ENCODE measurements around the gene GMDS. TPM values are rescaled to one million over a fixed set of nuclear protein-coding genes. Genes with fewer than 3 reads are reported as not detected.

Gene GMDS
- total RNA-seq, 5 donors from 2014 or later (not counting 1 experiment from before 2014, with no cell fraction given): 12.9 to 21.5 (median 14.6) TPM

- WGBS (ENCODE audit: insufficient coverage): 93% methylated on average over 2 of the region's 4 CpGs
These were observed 384.6 kb downstream of the GMDS start for GRCh38 chr6:1860756-1861348.

GRCh38 chr6:1858859-1859258 is 386.5 kb downstream of the GMDS start:
- ChIA-PET CTCF (no interaction called here), POLR2A (no interaction called here)
- DNase-seq (no peak), ATAC-seq (replicated peaks in 1 of 4) (no peak)
- Histone ChIP-seq H3K36me3 (ENCODE audit: control insufficient read depth in 2 of 2, extremely low read depth in 1 of 2, insufficient read depth in 1 of 2, low read length in 1 of 2) (no peaks in the 10 kb centered on the region), H3K27me3 (replicated peaks in 1 of 2; ENCODE audit: control insufficient read depth in 2 of 2, extremely low read depth in 1 of 2, insufficient read depth in 2 of 2, low read length in 1 of 2) (no peaks in the 10 kb centered on the region), H3K9me3 (no peaks in the 10 kb centered on the region), H3K4me3 (ENCODE audit: control insufficient read depth in 1 of 2, extremely low read depth in 1 of 2, low read length in 1 of 2) (no peak overlapping the region), H3K4me1 (ENCODE audit: control insufficient read depth in 1 of 2, extremely low read depth in 1 of 2, insufficient read depth in 2 of 2, low read length in 2 of 2) (no peaks in the 10 kb centered on the region), H3K27ac (ENCODE audit: low read length) (no peak overlapping the region)
- Mint-ChIP-seq H3K4me3 (no peak overlapping the region), H3K27ac (no peak overlapping the region), H3K9me3 (no peaks in the 10 kb centered on the region), H3K4me1 (peaks cover 0 to 3% (median 0%) of the 10 kb centered on the region in 3 donors), H3K36me3 (peaks cover 12% of the 10 kb centered on the region), H3K27me3 (no peaks in the 10 kb centered on the region)
- 90% methylated on average over 3 of the region's 6 CpGs for WGBS (ENCODE audit: insufficient coverage)

More at GRCh38 chr6:1860756-1861348, 384.6 kb downstream of the GMDS start:
- no peaks in the 10 kb centered on the region for H3K27me3 Mint-ChIP-seq
- H3K36me3 ChIP-seq (ENCODE audit: control insufficient read depth in 2 of 2, extremely low read depth in 1 of 2, insufficient read depth in 1 of 2, low read length in 1 of 2): no peaks in the 10 kb centered on the region
- H3K4me3 ChIP-seq (ENCODE audit: control insufficient read depth in 1 of 2, extremely low read depth in 1 of 2, low read length in 1 of 2): no peak overlapping the region
- no peak overlapping the region for H3K27ac ChIP-seq (ENCODE audit: low read length)
- H3K4me1 Mint-ChIP-seq: peaks cover 0 to 3% (median 0%) of the 10 kb centered on the region in 3 donors
- ATAC-seq (replicated peaks in 1 of 4): no peak
- ChIA-PET POLR2A (no interaction called here), CTCF (no interaction called here)
- H3K27me3 ChIP-seq (replicated peaks in 1 of 2; ENCODE audit: control insufficient read depth in 2 of 2, extremely low read depth in 1 of 2, insufficient read depth in 2 of 2, low read length in 1 of 2): no peaks in the 10 kb centered on the region
- H3K4me3 Mint-ChIP-seq: no peak overlapping the region
- no peaks in the 10 kb centered on the region for H3K4me1 ChIP-seq (ENCODE audit: control insufficient read depth in 1 of 2, extremely low read depth in 1 of 2, insufficient read depth in 2 of 2, low read length in 2 of 2)
- no peaks in the 10 kb centered on the region for H3K9me3 Mint-ChIP-seq
- DNase-seq: no peak
- H3K9me3 ChIP-seq: no peaks in the 10 kb centered on the region
- H3K27ac Mint-ChIP-seq: no peak overlapping the region
- H3K36me3 Mint-ChIP-seq: peaks cover 5% of the 10 kb centered on the region

- CTCF ChIA-PET: no interaction called here
- no peaks in the 10 kb centered on the region for H3K27me3 Mint-ChIP-seq
- WGBS (ENCODE audit: insufficient coverage): no CpG with 5 or more reads among the region's 4 CpGs
These were observed 387.2 kb downstream of the GMDS start for GRCh38 chr6:1858196-1858595.

GRCh38 chr6:1856381-1856780 is 389.0 kb downstream of the GMDS start:
- H3K4me1 ChIP-seq (ENCODE audit: control insufficient read depth in 1 of 2, extremely low read depth in 1 of 2, insufficient read depth in 2 of 2, low read length in 2 of 2): no peaks in the 10 kb centered on the region
- no peaks in the 10 kb centered on the region for H3K9me3 ChIP-seq
- H3K36me3 ChIP-seq (ENCODE audit: control insufficient read depth in 2 of 2, extremely low read depth in 1 of 2, insufficient read depth in 1 of 2, low read length in 1 of 2): no peaks in the 10 kb centered on the region
- Mint-ChIP-seq H3K27me3 (no peaks in the 10 kb centered on the region), H3K9me3 (no peaks in the 10 kb centered on the region), H3K36me3 (peaks cover 12% of the 10 kb centered on the region), H3K4me1 (peaks cover 0 to 3% (median 0%) of the 10 kb centered on the region in 3 donors), H3K4me3 (no peak overlapping the region), H3K27ac (no peak overlapping the region)
- H3K4me3 ChIP-seq (ENCODE audit: control insufficient read depth in 1 of 2, extremely low read depth in 1 of 2, low read length in 1 of 2): no peak overlapping the region
- no peak overlapping the region for H3K27ac ChIP-seq (ENCODE audit: low read length)
- 100% methylated on average over 1 of the region's 3 CpGs for WGBS (ENCODE audit: insufficient coverage)
- POLR2A ChIA-PET: no interaction called here
- DNase-seq (no peak), ATAC-seq (replicated peaks in 1 of 4) (no peak)
- no peaks in the 10 kb centered on the region for H3K27me3 ChIP-seq (replicated peaks in 1 of 2; ENCODE audit: control insufficient read depth in 2 of 2, extremely low read depth in 1 of 2, insufficient read depth in 2 of 2, low read length in 1 of 2)
- CTCF ChIA-PET: no interaction called here

More at GRCh38 chr6:1858196-1858595, 387.2 kb downstream of the GMDS start:
- no peak overlapping the region for H3K27ac Mint-ChIP-seq
- H3K4me3 ChIP-seq (ENCODE audit: control insufficient read depth in 1 of 2, extremely low read depth in 1 of 2, low read length in 1 of 2): no peak overlapping the region
- ATAC-seq (replicated peaks in 1 of 4) (no peak), DNase-seq (no peak)
- no peak overlapping the region for H3K27ac ChIP-seq (ENCODE audit: low read length)
- H3K4me1 Mint-ChIP-seq: peaks cover 0 to 3% (median 0%) of the 10 kb centered on the region in 3 donors
- no peaks in the 10 kb centered on the region for H3K27me3 ChIP-seq (replicated peaks in 1 of 2; ENCODE audit: control insufficient read depth in 2 of 2, extremely low read depth in 1 of 2, insufficient read depth in 2 of 2, low read length in 1 of 2)
- H3K4me1 ChIP-seq (ENCODE audit: control insufficient read depth in 1 of 2, extremely low read depth in 1 of 2, insufficient read depth in 2 of 2, low read length in 2 of 2): no peaks in the 10 kb centered on the region
- H3K4me3 Mint-ChIP-seq: no peak overlapping the region
- no peaks in the 10 kb centered on the region for H3K36me3 ChIP-seq (ENCODE audit: control insufficient read depth in 2 of 2, extremely low read depth in 1 of 2, insufficient read depth in 1 of 2, low read length in 1 of 2)
- H3K9me3 Mint-ChIP-seq: no peaks in the 10 kb centered on the region
- H3K9me3 ChIP-seq: no peaks in the 10 kb centered on the region
- POLR2A ChIA-PET: no interaction called here
- H3K36me3 Mint-ChIP-seq: peaks cover 12% of the 10 kb centered on the region

- POLR2A ChIA-PET: no interaction called here
- H3K4me3 Mint-ChIP-seq: no peak overlapping the region
These were observed 389.5 kb downstream of the GMDS start for GRCh38 chr6:1855890-1856289.

GRCh38 chr6:1854296-1854695 is 391.1 kb downstream of the GMDS start:
- WGBS (ENCODE audit: insufficient coverage): no CpG with 5 or more reads among the region's 2 CpGs
- ChIA-PET CTCF (no interaction called here), POLR2A (no interaction called here)
- Histone ChIP-seq H3K9me3 (no peaks in the 10 kb centered on the region), H3K27ac (ENCODE audit: low read length) (no peak overlapping the region), H3K4me1 (ENCODE audit: control insufficient read depth in 1 of 2, extremely low read depth in 1 of 2, insufficient read depth in 2 of 2, low read length in 2 of 2) (no peaks in the 10 kb centered on the region), H3K36me3 (ENCODE audit: control insufficient read depth in 2 of 2, extremely low read depth in 1 of 2, insufficient read depth in 1 of 2, low read length in 1 of 2) (no peaks in the 10 kb centered on the region), H3K4me3 (ENCODE audit: control insufficient read depth in 1 of 2, extremely low read depth in 1 of 2, low read length in 1 of 2) (no peak overlapping the region), H3K27me3 (replicated peaks in 1 of 2; ENCODE audit: control insufficient read depth in 2 of 2, extremely low read depth in 1 of 2, insufficient read depth in 2 of 2, low read length in 1 of 2) (no peaks in the 10 kb centered on the region)
- H3K27me3 Mint-ChIP-seq: no peaks in the 10 kb centered on the region
- ATAC-seq (replicated peaks in 1 of 4) (no peak), DNase-seq (no peak)
- H3K27ac Mint-ChIP-seq: no peak overlapping the region
- peaks cover 7% of the 10 kb centered on the region for H3K36me3 Mint-ChIP-seq
- H3K9me3 Mint-ChIP-seq: no peaks in the 10 kb centered on the region
- H3K4me3 Mint-ChIP-seq: no peak overlapping the region
- H3K4me1 Mint-ChIP-seq: peaks cover 0 to 4% (median 0%) of the 10 kb centered on the region in 3 donors

More at GRCh38 chr6:1855890-1856289, 389.5 kb downstream of the GMDS start:
- Histone ChIP-seq H3K4me3 (ENCODE audit: control insufficient read depth in 1 of 2, extremely low read depth in 1 of 2, low read length in 1 of 2) (no peak overlapping the region), H3K9me3 (no peaks in the 10 kb centered on the region), H3K27ac (ENCODE audit: low read length) (no peak overlapping the region), H3K36me3 (ENCODE audit: control insufficient read depth in 2 of 2, extremely low read depth in 1 of 2, insufficient read depth in 1 of 2, low read length in 1 of 2) (no peaks in the 10 kb centered on the region), H3K4me1 (ENCODE audit: control insufficient read depth in 1 of 2, extremely low read depth in 1 of 2, insufficient read depth in 2 of 2, low read length in 2 of 2) (no peaks in the 10 kb centered on the region), H3K27me3 (replicated peaks in 1 of 2; ENCODE audit: control insufficient read depth in 2 of 2, extremely low read depth in 1 of 2, insufficient read depth in 2 of 2, low read length in 1 of 2) (no peaks in the 10 kb centered on the region)
- no CpG with 5 or more reads among the region's 4 CpGs for WGBS (ENCODE audit: insufficient coverage)
- ATAC-seq (replicated peaks in 1 of 4) (no peak), DNase-seq (no peak)
- peaks cover 9% of the 10 kb centered on the region for H3K36me3 Mint-ChIP-seq
- no peak overlapping the region for H3K27ac Mint-ChIP-seq
- no peaks in the 10 kb centered on the region for H3K9me3 Mint-ChIP-seq
- CTCF ChIA-PET: no interaction called here
- H3K4me1 Mint-ChIP-seq: peaks cover 0 to 3% (median 0%) of the 10 kb centered on the region in 3 donors
- H3K27me3 Mint-ChIP-seq: no peaks in the 10 kb centered on the region

GRCh38 chr6:1853761-1854160 is 391.6 kb downstream of the GMDS start:
- H3K36me3 ChIP-seq (ENCODE audit: control insufficient read depth in 2 of 2, extremely low read depth in 1 of 2, insufficient read depth in 1 of 2, low read length in 1 of 2): no peaks in the 10 kb centered on the region
- ChIA-PET POLR2A (no interaction called here), CTCF (no interaction called here)
- no peak overlapping the region for H3K27ac Mint-ChIP-seq
- H3K27me3 ChIP-seq (replicated peaks in 1 of 2; ENCODE audit: control insufficient read depth in 2 of 2, extremely low read depth in 1 of 2, insufficient read depth in 2 of 2, low read length in 1 of 2): no peaks in the 10 kb centered on the region
- WGBS (ENCODE audit: insufficient coverage): no CpG with 5 or more reads among the region's 1 CpG
- DNase-seq: no peak
- H3K4me1 ChIP-seq (ENCODE audit: control insufficient read depth in 1 of 2, extremely low read depth in 1 of 2, insufficient read depth in 2 of 2, low read length in 2 of 2): no peaks in the 10 kb centered on the region
- H3K9me3 Mint-ChIP-seq: no peaks in the 10 kb centered on the region
- H3K27ac ChIP-seq (ENCODE audit: low read length): no peak overlapping the region
- no peaks in the 10 kb centered on the region for H3K27me3 Mint-ChIP-seq
- H3K9me3 ChIP-seq: no peaks in the 10 kb centered on the region
- H3K4me3 Mint-ChIP-seq: no peak overlapping the region
- H3K4me3 ChIP-seq (ENCODE audit: control insufficient read depth in 1 of 2, extremely low read depth in 1 of 2, low read length in 1 of 2): no peak overlapping the region
- ATAC-seq (replicated peaks in 1 of 4): no peak
- peaks cover 0 to 4% (median 0%) of the 10 kb centered on the region in 3 donors for H3K4me1 Mint-ChIP-seq
- peaks cover 7% of the 10 kb centered on the region for H3K36me3 Mint-ChIP-seq

All from T-cell (primary cell).